ENCODE measurements around the gene HDHD5. TPM values are rescaled to one million over a fixed set of nuclear protein-coding genes. Genes with fewer than 3 reads are reported as not detected.

The HDHD5 gene
- 10 to 100 TPM; 35.7 to 60.3 (median 49.0) TPM for total RNA-seq
- 10 to 100 TPM; 31.8 to 72.1 TPM for polyA plus RNA-seq
- long read RNA-seq, donor 1, transcript HDHD5-202 (8 exons, 1,799 nt): major isoform, 121 of 183 reads
- long read RNA-seq, donor 1, partial matches to known transcripts: 5 of 183 reads
- long read RNA-seq, donor 1, other reads (novel, unspliced or antisense): 55 of 183 reads
- long read RNA-seq, donor 2, transcript HDHD5-202 (8 exons, 1,799 nt): major isoform, 167 of 290 reads
- long read RNA-seq, donor 2, partial matches to known transcripts: 7 of 290 reads
- long read RNA-seq, donor 2, other reads (novel, unspliced or antisense): 115 of 290 reads
- long read RNA-seq, donor 3, transcript HDHD5-202 (8 exons, 1,799 nt): major isoform, 71 of 129 reads
- long read RNA-seq, donor 3, partial matches to known transcripts: 9 of 129 reads
- long read RNA-seq, donor 3, other reads (novel, unspliced or antisense): 47 of 129 reads

DNA sequence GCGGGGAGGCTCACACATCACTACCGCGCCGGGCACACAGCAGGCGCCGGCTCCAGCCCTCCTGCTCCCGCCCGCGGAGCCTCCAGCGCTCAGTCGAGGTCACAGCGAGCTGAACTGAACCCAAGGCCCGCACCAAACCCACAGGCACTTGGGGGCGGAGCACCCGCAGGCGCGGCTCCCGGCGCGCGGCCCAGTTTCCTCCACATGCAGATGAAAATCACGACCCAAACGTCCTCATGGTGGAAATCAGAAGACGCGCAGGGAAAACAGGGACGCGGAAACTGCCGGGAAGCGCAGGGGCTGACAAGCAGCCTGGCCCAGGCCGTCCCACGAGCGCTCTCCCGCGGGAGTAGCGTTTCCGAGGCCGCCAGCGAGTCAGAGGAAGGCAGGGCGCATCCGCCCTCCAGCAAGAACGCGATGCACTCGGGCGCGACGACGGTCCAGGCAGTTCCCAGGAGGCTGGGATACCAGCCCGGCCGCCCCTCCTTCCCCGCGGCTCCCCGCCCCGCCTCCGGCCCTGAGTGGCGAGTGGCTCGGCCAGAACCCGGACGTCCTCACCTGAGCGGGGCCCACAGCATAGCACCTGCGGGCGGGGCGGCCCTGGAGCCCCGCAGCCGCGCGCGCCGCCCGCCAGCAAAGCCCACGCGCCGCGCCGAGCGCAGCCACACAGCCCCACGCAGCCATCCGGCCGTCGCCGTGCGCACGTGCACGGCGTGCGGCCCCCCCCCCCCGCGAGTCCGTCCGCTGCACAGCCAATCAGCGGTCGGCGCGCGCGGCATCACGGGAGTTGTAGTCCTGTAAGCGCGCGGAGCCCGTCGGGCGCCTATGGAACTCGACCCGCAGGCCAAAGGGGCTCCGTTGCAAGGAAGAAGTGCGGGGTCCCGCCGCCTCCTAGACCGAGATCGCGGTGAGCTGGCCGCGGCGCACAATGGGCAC, at the start of gene HDHD5:
Gene HDHD5, minus strand, starts transcription at position 710 of the 936 bp plus-strand sequence. Its CDS starts 26 bp downstream, at position 684.
- Histone ChIP-seq H3K36me3 (no peaks in the 10 kb centered on the region), H3K4me3 (peak within 1 kb of the TSS; percentile 69 to 94 (median 80)), H3K9me3 (no peaks in the 10 kb centered on the region), H3K27ac (peak within 1 kb of the TSS; percentile 82 to 97 (median 92)), H3K4me1 (peaks cover 0 to 40% (median 25%) of the 10 kb centered on the region in 12 donors), H3K27me3 (no peaks in the 10 kb centered on the region)
- intact Hi-C loops (cut with DNase I): loop anchor here in 4 of 10 donors (1.0 to 5.0 kb wide), 7 partner anchors 12 to 74 kb away; partner anchors contain the start of genes TMEM121B (in 2 of the 4) and IL17RA (in 1 of the 4)
- WGBS, 4 donors: 0 to 2% (median 1%) methylated on average over 18 to 114 of the region's 114 CpGs
- peak in 1 of 2 donors; percentile 49 for TF ChIP-seq POLR2A (IDR thresholded peaks at IDR 0.05)
- TF ChIP-seq, protein P1, sequence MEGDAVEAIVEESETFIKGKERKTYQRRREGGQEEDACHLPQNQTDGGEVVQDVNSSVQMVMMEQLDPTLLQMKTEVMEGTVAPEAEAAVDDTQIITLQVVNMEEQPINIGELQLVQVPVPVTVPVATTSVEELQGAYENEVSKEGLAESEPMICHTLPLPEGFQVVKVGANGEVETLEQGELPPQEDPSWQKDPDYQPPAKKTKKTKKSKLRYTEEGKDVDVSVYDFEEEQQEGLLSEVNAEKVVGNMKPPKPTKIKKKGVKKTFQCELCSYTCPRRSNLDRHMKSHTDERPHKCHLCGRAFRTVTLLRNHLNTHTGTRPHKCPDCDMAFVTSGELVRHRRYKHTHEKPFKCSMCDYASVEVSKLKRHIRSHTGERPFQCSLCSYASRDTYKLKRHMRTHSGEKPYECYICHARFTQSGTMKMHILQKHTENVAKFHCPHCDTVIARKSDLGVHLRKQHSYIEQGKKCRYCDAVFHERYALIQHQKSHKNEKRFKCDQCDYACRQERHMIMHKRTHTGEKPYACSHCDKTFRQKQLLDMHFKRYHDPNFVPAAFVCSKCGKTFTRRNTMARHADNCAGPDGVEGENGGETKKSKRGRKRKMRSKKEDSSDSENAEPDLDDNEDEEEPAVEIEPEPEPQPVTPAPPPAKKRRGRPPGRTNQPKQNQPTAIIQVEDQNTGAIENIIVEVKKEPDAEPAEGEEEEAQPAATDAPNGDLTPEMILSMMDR (IDR thresholded peaks at IDR 0.05): peak in 2 of 12 donors; percentile 6 to 18
- peak; percentile 84 to 95 (median 93) for ATAC-seq
- peak; percentile 92 to 96 (median 93) for DNase-seq

- no peak for ATAC-seq
- 62 to 69% (median 66%) methylated on average over 7 of the region's 7 CpGs for WGBS, 4 donors
- Histone ChIP-seq H3K9me3 (no peaks in the 10 kb centered on the region), H3K27ac (no peak overlapping the region), H3K27me3 (no peaks in the 10 kb centered on the region), H3K36me3 (peaks cover 0 to 47% (median 0%) of the 10 kb centered on the region in 9 donors), H3K4me3 (no peak overlapping the region), H3K4me1 (no peaks in the 10 kb centered on the region)
- intact Hi-C loops (cut with DNase I): loop anchor here in 4 of 10 donors (5.0 to 10.0 kb wide), 5 partner anchors 159 to 299 kb away; partner anchors contain the start of gene CECR2 (in 1 of the 4)
- TF ChIP-seq, protein P1 (IDR thresholded peaks at IDR 0.05): peak in 2 of 12 donors; percentile 5 to 11
- no peak for TF ChIP-seq POLR2A (IDR thresholded peaks at IDR 0.05)
- DNase-seq: no peak
Observed at GRCh38 chr22:17205432-17205831, 46.4 kb upstream of the HDHD5 start.

DNA sequence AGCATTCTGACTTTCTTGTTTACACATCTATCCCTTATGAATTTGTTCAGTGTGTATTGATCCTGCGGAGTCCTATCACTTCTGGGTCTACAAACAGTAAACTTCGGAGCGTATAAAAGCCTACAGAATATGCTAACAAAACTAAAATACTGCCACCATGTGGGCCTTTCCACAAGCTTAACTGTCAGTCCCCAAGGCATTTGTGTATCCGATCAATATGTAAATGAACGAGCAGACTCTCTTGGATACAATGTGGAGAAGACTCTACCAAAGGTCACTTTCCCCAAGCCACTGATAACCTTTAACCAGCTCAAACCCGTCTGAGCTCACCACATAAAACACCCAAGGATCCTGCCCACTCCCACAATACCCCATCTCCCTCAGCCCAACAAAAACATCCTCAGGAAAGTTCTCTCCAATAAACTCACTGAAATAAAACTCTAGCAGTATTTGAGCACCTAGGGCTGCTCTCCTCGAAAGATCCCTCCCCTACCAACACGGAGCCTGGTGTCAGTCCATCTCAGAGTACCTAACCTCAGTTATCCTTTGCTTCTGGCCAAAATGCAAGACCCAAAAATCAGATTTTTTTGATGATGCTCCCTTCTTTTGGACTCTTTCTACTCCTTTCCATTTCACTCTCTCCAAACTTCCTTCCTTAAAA, 42.3 kb upstream of the HDHD5 start:
- H3K4me3 ChIP-seq: no peak overlapping the region
- peaks cover 0 to 19% (median 7%) of the 10 kb centered on the region in 12 donors for H3K4me1 ChIP-seq
- H3K9me3 ChIP-seq: no peaks in the 10 kb centered on the region
- DNase-seq (no peak), ATAC-seq (no peak)
- H3K27me3 ChIP-seq: no peaks in the 10 kb centered on the region
- H3K36me3 ChIP-seq: peaks cover 0 to 49% (median 0%) of the 10 kb centered on the region in 9 donors
- no peak for TF ChIP-seq POLR2A (IDR thresholded peaks at IDR 0.05)
- TF ChIP-seq, protein P1 (IDR thresholded peaks at IDR 0.05): peak in 10 of 12 donors; percentile 10 to 48 (median 29)
- intact Hi-C loops (cut with DNase I): loop anchor here in 5 of 10 donors (5.0 to 10.0 kb wide), 7 partner anchors 124 to 303 kb away; partner anchors contain the start of gene CECR2 (in 2 of the 5)
- no peak overlapping the region for H3K27ac ChIP-seq
- WGBS, 4 donors: 24 to 35% (median 32%) methylated on average over 8 of the region's 8 CpGs
